Measurements from ENCODE around the gene AHSA1. TPM values are rescaled to one million over a fixed set of nuclear protein-coding genes. Genes with fewer than 3 reads are reported as not detected.
A peak's percentile ranks its signal among the peaks of the same experiment; 100 is the strongest.

AHSA1 gene
- total and polyA plus RNA-seq, 12 donors = 91.4 to 386 (median 163) TPM

GRCh38 chr14:77478029-77478428 lies 20.1 kb downstream of the AHSA1 start:
- TF ChIP-seq POLR2A (IDR thresholded peaks at IDR 0.05) = no peak
- TF ChIP-seq, protein P1, sequence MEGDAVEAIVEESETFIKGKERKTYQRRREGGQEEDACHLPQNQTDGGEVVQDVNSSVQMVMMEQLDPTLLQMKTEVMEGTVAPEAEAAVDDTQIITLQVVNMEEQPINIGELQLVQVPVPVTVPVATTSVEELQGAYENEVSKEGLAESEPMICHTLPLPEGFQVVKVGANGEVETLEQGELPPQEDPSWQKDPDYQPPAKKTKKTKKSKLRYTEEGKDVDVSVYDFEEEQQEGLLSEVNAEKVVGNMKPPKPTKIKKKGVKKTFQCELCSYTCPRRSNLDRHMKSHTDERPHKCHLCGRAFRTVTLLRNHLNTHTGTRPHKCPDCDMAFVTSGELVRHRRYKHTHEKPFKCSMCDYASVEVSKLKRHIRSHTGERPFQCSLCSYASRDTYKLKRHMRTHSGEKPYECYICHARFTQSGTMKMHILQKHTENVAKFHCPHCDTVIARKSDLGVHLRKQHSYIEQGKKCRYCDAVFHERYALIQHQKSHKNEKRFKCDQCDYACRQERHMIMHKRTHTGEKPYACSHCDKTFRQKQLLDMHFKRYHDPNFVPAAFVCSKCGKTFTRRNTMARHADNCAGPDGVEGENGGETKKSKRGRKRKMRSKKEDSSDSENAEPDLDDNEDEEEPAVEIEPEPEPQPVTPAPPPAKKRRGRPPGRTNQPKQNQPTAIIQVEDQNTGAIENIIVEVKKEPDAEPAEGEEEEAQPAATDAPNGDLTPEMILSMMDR (IDR thresholded peaks at IDR 0.05) = no peak
- DNase-seq = no peak
- H3K36me3 ChIP-seq (replicated peaks in 1 of 2) = no peaks in the 10 kb centered on the region
- no peaks in the 10 kb centered on the region for H3K4me1 ChIP-seq (replicated peaks in 1 of 2)
- 79 to 91% (median 86%) methylated on average over 5 of the region's 5 CpGs for WGBS, 4 donors
- no peak overlapping the region for H3K4me3 ChIP-seq
- H3K27me3 ChIP-seq = no peaks in the 10 kb centered on the region
- intact Hi-C loops (cut with DNase I) = no loop called here
- no peak overlapping the region for H3K27ac ChIP-seq
- H3K9me3 ChIP-seq (replicated peaks in 1 of 3) = no peaks in the 10 kb centered on the region

- DNase-seq = no peak
- Histone ChIP-seq H3K36me3 (replicated peaks in 1 of 2) (no peaks in the 10 kb centered on the region), H3K4me3 (no peak overlapping the region), H3K4me1 (replicated peaks in 1 of 2) (no peaks in the 10 kb centered on the region), H3K27me3 (no peaks in the 10 kb centered on the region), H3K9me3 (replicated peaks in 1 of 3) (no peaks in the 10 kb centered on the region), H3K27ac (no peak overlapping the region)
- WGBS, 4 donors = 62 to 100% (median 83%) methylated on average over 1 of the region's 1 CpG
- intact Hi-C loops (cut with DNase I) = no loop called here
- no peak for TF ChIP-seq POLR2A (IDR thresholded peaks at IDR 0.05)
- TF ChIP-seq, protein P1 (IDR thresholded peaks at IDR 0.05) = no peak
Observed at GRCh38 chr14:77478796-77479195, 20.9 kb downstream of the AHSA1 start.

DNA sequence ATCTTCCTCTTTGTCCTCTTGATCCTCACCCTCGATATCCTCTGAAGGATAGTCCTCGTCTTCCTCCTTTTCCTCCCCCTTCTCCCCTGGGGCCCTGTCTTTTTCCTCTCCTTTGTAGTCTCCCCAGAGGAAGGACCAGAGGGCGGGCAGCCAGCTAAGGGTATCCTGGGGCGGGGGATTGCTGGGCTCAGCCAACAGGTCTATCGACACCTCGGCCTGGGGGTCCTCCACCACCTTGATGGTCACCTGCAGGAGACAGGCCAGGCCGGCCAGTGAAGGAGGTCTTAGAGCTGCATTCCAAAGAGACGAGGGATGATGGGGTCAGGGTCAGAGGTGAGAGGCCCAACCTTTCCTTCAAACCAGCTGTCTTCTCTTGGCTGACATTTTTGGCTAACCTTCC lies 24.5 kb downstream of the AHSA1 start:
- Histone ChIP-seq H3K27ac (no peak overlapping the region), H3K4me3 (no peak overlapping the region), H3K9me3 (replicated peaks in 1 of 3) (no peaks in the 10 kb centered on the region), H3K4me1 (replicated peaks in 1 of 2) (no peaks in the 10 kb centered on the region), H3K36me3 (replicated peaks in 1 of 2) (no peaks in the 10 kb centered on the region), H3K27me3 (no peaks in the 10 kb centered on the region)
- intact Hi-C loops (cut with DNase I) = no loop called here
- TF ChIP-seq POLR2A (IDR thresholded peaks at IDR 0.05) = no peak
- TF ChIP-seq, protein P1 (IDR thresholded peaks at IDR 0.05) = no peak
- 70 to 82% (median 78%) methylated on average over 6 to 8 of the region's 8 CpGs for WGBS, 4 donors
- DNase-seq = no peak

- WGBS, 4 donors = 36 to 65% (median 47%) methylated on average over 2 to 3 of the region's 3 CpGs
- Histone ChIP-seq H3K9me3 (replicated peaks in 1 of 3) (no peaks in the 10 kb centered on the region), H3K4me3 (no peak overlapping the region), H3K27me3 (no peaks in the 10 kb centered on the region), H3K4me1 (replicated peaks in 1 of 2) (no peaks in the 10 kb centered on the region), H3K27ac (no peak overlapping the region), H3K36me3 (replicated peaks in 1 of 2) (no peaks in the 10 kb centered on the region)
- intact Hi-C loops (cut with DNase I) = no loop called here
- TF ChIP-seq, protein P1 (IDR thresholded peaks at IDR 0.05) = no peak
- no peak for TF ChIP-seq POLR2A (IDR thresholded peaks at IDR 0.05)
- peak; percentile 53 to 79 (median 74) for DNase-seq
Observed at GRCh38 chr14:77485256-77485655, 27.4 kb downstream of the AHSA1 start.
